Mesothelial cell of epicardium (in vitro differentiated cells): ENCODE data around the gene LCMT1. TPM values are rescaled to one million over a fixed set of nuclear protein-coding genes. Genes with fewer than 3 reads are reported as not detected.
"Not testable (repeated sequence)": the region's sequence is repeated elsewhere in the genome, so short reads cannot be mapped to it uniquely, and the experiment has no call there.

Experiments used
- DNase-seq, 2 experiments: peaks; one replicate each; pipeline ENCODE4 v3.0.0; 2021; ENCODE audit warnings: low spot score in 2 of 2; ENCODE audit not compliant: unreplicated experiment in 2 of 2
- H3K27ac Mint-ChIP-seq: 2 replicates; pipeline ENCODE4 v1.8.0; 2021; ENCODE audit warnings: mixed read lengths
- H3K27me3 Mint-ChIP-seq: 2 replicates; pipeline ENCODE4 v1.8.0; 2021; ENCODE audit warnings: low read depth, mixed read lengths
- H3K36me3 Mint-ChIP-seq: 2 replicates; pipeline ENCODE4 v1.8.0; 2021; ENCODE audit warnings: mixed read lengths
- H3K4me1 Mint-ChIP-seq: 2 replicates; pipeline ENCODE4 v1.8.0; 2021; ENCODE audit warnings: mixed read lengths
- H3K4me3 Mint-ChIP-seq: 2 replicates; pipeline ENCODE4 v1.8.0; 2021; ENCODE audit warnings: mild to moderate bottlenecking, moderate library complexity, mixed read lengths
- H3K9me3 Mint-ChIP-seq: 2 replicates; pipeline ENCODE4 v1.8.0; 2021; ENCODE audit warnings: mixed read lengths
- total RNA-seq: library from RNA; stranded (reverse); gene quantifications from 3 replicates; pipeline ENCODE4 v1.2.1, GENCODE V29; 2021
- TF ChIP-seq, protein P1 (sequence below): fragments of 200-600 bp; sonication (generic); IDR thresholded peaks from one replicate; pipeline ENCODE4 v1.5.0; 2021; ENCODE audit warnings: antibody characterized with exemption; ENCODE audit not compliant: unreplicated experiment

The LCMT1 gene
- total RNA-seq, 1 donor from 2014 or later = 58.5 TPM

GRCh38 chr16:25121824-25122600 lies 10.5 kb downstream of the LCMT1 start:
- H3K9me3 Mint-ChIP-seq = no peaks in the 10 kb centered on the region
- H3K4me1 Mint-ChIP-seq = peaks cover 4% of the 10 kb centered on the region
- H3K27me3 Mint-ChIP-seq = no peaks in the 10 kb centered on the region
- no peak for DNase-seq
- no peak overlapping the region for H3K4me3 Mint-ChIP-seq
- no peak overlapping the region for H3K27ac Mint-ChIP-seq
- TF ChIP-seq, protein P1, sequence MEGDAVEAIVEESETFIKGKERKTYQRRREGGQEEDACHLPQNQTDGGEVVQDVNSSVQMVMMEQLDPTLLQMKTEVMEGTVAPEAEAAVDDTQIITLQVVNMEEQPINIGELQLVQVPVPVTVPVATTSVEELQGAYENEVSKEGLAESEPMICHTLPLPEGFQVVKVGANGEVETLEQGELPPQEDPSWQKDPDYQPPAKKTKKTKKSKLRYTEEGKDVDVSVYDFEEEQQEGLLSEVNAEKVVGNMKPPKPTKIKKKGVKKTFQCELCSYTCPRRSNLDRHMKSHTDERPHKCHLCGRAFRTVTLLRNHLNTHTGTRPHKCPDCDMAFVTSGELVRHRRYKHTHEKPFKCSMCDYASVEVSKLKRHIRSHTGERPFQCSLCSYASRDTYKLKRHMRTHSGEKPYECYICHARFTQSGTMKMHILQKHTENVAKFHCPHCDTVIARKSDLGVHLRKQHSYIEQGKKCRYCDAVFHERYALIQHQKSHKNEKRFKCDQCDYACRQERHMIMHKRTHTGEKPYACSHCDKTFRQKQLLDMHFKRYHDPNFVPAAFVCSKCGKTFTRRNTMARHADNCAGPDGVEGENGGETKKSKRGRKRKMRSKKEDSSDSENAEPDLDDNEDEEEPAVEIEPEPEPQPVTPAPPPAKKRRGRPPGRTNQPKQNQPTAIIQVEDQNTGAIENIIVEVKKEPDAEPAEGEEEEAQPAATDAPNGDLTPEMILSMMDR = no peak
- H3K36me3 Mint-ChIP-seq = peaks cover 3% of the 10 kb centered on the region

- no peaks in the 10 kb centered on the region for H3K9me3 Mint-ChIP-seq
- DNase-seq = no peak
- no peaks in the 10 kb centered on the region for H3K27me3 Mint-ChIP-seq
- peaks cover 8% of the 10 kb centered on the region for H3K36me3 Mint-ChIP-seq
- TF ChIP-seq, protein P1 = no peak
- H3K4me1 Mint-ChIP-seq = peaks cover 4% of the 10 kb centered on the region
- H3K27ac Mint-ChIP-seq = no peak overlapping the region
- H3K4me3 Mint-ChIP-seq = no peak overlapping the region
Measured at GRCh38 chr16:25124503-25124902, 13.0 kb downstream of the LCMT1 start.

- not testable (repeated sequence) for H3K27me3 Mint-ChIP-seq, H3K9me3 Mint-ChIP-seq, H3K4me1 Mint-ChIP-seq, H3K27ac Mint-ChIP-seq, DNase-seq, H3K4me3 Mint-ChIP-seq
- H3K36me3 Mint-ChIP-seq = peaks cover 12% of the 10 kb centered on the region
Measured at GRCh38 chr16:25126086-25126666, 14.6 kb downstream of the LCMT1 start.

- no peak for DNase-seq
- Mint-ChIP-seq H3K4me1 (peaks cover 4% of the 10 kb centered on the region), H3K4me3 (no peak overlapping the region), H3K36me3 (peaks cover 12% of the 10 kb centered on the region), H3K27me3 (no peaks in the 10 kb centered on the region), H3K27ac (no peak overlapping the region), H3K9me3 (no peaks in the 10 kb centered on the region)
- TF ChIP-seq, protein P1 = no peak
Measured at GRCh38 chr16:25126820-25127232, 15.3 kb downstream of the LCMT1 start.

DNA sequence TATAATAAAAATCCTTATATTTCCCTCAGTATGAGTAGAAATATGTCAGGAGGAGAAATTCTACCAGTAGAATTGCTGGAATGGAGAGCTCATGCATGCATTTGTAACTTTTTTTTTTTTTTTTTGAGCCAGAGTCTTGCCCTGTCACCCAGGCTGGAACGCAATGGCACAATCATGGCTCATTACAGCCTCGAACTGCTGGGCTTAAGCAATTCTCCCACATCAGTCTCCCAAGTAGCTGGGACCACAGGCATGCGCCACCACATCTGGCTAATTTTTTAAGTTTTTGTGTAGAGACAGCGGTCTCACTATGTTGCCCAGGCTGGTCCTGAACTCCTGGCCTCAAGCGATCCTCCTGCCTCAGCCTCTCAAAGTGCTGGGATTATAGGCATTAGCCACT lies 21.2 kb downstream of the LCMT1 start:
- not testable (repeated sequence) for H3K27me3 Mint-ChIP-seq, H3K27ac Mint-ChIP-seq, H3K4me3 Mint-ChIP-seq, H3K4me1 Mint-ChIP-seq, DNase-seq, H3K9me3 Mint-ChIP-seq
- H3K36me3 Mint-ChIP-seq = peaks cover 23% of the 10 kb centered on the region

DNA sequence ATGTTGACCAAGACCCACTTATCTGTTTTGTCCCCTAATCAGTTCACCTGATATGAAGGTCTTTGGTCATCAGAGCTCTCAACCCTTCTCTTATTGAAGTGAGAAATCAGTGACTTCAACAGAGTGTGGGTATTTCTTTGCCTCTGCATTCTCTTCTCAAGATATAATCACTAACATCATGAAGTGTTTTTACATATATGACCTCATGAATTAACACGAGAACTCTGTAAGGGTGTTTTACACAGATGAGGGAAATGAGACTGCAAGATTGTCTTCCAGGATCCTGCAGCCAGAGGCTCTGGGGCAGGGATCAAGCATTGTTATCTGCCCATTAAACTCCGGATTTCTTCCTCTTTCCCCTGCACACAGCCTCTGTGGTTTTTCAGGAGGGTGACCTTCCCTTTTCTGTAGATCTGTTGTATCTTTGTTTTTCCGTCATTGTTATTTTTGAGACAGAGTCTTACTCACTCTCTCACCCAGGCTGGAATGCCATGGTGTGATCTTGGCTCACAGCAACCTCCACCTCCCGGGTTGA lies 22.7 kb downstream of the LCMT1 start:
- Mint-ChIP-seq H3K27ac (no peak overlapping the region), H3K9me3 (no peaks in the 10 kb centered on the region), H3K36me3 (peaks cover 25% of the 10 kb centered on the region), H3K4me1 (no peaks in the 10 kb centered on the region), H3K27me3 (no peaks in the 10 kb centered on the region), H3K4me3 (no peak overlapping the region)
- DNase-seq = no peak
- TF ChIP-seq, protein P1 = no peak
